ENCODE results near the gene JAK1.

JAK1 gene

DNA sequence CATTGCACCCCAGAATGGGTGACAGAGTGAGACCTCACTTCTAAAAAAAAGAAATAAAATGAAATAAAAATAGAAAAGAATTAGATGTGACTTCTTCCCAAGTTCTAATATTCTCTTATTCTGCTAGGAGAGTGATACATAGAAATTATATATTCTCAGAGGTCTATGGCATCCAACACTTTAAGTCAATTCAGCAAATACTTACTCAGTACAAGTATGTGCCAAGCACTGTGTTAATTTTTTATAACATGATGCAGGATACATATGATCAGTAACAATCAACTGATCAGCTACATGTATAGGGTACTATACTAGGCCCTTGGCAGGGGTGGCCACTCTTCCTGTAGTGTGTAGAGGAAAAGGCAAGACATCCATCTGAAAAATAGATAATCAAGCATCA is 13.0 kb upstream of the JAK1 start:
- no peak for DNase-seq

DNA sequence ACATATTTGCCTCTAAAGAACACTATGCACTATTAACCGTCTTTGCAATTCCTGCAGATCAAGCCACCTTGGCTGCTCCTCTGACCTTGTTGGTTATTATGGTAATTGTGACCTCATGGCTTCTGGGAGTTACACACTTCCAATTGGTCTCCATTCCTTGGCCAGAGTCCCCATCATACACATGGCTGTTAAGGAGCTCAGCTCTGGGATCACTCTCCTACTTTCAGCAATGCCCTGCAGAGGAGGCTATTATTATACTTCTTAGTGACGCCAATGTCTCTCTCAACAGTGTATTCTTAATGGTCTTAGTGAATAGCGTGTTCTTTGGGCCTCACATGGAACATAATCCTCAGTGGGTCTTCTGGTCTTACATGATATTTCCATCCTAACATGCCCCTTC is 10.0 kb upstream of the JAK1 start:
- DNase-seq, result no peak

DNA sequence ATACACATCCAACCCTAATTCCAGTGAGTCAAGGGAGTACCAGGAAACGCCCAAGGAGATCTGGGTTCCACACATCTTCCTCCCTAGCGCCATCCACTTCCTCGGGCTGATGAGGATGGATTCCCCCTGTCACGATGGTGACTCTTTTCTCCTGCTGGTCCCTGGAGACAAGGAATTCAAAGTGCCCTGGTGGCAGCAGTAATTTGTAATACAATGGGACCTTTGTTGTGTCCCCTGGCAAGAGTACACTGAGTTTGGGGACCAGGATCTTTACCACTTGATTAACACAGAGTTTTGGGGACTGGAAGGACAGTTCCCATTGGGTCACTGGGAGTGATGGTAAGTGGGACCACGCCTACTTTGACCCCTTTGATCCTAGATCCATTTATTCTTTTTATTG is 9.4 kb upstream of the JAK1 start:
- DNase-seq, result no peak

DNA sequence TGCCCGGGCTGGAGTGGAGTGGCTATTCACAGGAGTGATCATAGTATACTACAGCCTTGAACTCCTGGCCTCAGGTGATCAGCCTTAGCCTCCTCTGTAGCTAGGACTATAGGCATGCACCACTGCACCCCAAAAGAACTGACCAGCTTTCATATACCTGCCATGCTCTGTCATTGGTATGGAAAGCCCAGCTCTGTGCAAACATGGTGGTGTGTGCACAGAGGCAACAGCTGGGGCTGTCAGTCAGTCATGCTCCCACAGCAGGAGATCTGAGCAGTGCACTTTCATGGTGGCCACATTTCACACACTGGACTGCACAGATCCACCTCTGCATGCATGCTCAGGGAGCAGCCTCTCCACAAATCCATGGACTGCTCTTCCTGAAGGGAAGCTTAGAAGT is 8.8 kb upstream of the JAK1 start:
- DNase-seq, result no peak

DNA sequence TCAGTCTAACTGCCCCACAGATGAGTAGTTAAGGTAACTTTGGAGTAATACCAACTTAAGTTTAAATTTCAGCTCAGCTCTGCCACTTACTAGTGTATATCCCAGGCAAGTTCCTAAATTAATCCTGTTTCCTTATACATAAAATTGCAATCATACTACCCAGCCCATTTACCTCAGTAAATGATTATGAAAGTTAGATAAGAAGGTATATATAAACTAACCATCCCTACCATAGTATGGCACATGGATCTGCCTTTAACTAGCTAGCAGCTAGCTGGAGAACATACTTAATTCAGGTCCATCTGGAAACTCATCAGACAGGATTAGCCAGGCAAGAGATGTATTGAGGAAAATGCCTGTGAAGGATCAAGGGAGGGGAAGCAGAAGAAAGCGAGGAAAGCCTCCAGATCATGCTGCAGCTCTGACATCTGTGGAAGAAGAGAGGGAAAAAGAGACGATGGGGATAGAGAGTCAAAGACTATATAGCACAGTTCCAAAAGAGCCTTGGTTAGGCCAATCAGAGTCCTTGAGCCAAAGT is 8.0 kb upstream of the JAK1 start:
- no peak for DNase-seq

DNA sequence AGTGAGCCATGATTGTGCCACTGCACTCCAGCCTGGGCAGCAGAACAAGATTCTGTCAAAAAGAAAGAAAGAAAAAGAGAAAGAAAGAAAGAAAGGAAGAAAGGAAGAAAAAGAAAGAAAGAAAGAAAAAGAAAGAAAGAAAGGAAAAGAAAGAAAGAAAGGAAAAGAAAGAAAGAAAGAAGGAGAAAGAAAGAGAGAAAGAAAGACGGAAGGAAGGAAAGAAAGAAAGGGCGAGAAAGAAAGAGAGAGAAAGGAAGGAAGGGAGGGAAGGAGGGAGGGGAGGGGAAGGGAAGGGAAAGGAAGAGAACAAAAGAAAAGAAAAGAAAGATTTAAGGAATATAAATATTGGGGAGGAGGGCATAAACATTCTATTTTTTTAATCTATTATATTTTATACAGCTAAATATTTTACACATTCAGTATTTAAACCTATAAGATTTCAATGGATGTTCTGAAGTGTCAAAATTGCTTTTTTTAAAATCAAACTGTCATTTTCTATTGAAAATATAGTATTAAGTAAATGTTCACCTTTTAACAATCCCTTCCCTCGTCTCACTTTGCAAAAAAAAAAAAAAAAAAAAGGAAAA is 6.8 kb upstream of the JAK1 start:
- no peak for DNase-seq

GRCh38 chr1:64969305-64970046 is 3.1 kb upstream of the JAK1 start:
- DNase-seq, result no peak

GRCh38 chr1:64967381-64967780 is 1.0 kb upstream of the JAK1 start:
- DNase-seq, result no peak

GRCh38 chr1:64965366-64966157 is 787 bp downstream of the JAK1 start:
- DNase-seq, result peak; percentile 50

DNA sequence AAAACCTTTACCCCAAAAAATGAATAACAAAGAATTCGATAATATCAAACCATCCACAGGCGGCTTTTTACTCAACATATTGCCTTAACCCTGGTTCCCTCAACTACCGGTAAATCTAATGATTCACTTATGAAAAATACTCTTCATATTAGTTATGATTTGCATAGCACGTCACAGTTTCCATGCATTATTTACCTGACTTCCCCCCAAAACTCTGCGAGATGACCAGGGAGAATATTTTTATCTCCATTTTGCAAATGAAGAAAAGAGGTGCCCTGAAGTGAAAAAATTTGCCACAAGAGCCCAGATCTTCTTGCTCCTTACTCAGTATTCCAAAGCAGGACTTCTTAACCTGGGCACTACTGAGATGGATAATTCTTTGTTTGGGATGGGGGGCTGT is 2.9 kb downstream of the JAK1 start:
- no peak for DNase-seq

DNA sequence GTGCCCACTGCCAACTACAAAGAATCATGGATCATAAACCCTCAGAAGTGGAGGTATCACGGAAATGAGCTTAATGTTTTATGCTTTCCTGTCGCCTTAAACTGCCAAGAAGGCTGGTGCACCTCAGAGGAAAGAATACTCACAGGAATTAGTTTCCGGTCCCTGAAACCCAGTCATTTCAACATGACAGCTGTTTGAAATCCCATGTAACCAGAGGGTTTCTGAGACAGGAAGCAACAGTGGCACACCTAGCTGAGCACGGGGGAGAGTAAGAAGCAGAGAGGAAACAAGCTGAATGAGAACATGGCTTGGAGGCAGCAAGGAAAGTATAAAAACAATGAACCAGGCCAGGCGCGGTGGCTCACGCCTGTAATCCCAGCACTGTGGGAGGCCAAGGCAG is 3.9 kb downstream of the JAK1 start:
- no peak for DNase-seq

DNA sequence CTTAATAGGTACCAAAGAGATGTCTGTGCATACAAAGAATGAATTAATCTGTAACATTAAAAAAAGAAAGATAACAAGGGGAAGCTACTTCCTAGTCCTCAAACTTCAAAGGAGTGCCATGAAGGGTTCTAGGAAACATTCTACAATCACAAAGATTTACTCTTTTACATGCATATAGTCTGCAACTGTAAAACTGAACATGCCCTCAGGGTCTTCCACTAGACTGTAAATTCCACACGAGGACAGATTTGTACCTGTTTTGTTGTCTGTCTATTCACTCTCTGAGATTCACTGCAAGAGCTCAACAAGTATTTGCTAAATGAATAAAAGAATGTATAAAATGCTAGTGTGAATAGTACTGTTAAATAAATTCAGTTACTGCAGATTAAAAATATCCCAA is 4.4 kb downstream of the JAK1 start:
- no peak for DNase-seq

DNA sequence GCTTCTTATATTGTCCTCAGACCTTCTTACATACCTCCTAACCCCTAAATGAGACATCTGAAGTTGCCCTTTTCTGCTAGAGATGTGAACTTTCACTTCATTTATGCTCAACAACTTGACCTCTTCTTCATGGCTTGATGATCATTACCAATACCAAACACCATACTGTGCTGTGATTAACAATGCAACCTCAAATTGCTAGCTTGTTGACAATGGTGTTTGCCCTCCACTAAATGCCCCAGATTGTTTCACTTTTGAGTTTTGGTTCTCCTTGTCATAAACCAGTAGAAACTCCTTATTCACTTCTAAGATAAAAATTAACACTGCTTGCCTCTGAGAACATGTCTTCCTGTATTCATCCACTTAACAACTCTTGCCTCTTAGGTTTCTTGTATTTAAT is 5.6 kb downstream of the JAK1 start:
- no peak for DNase-seq

GRCh38 chr1:64959986-64960385 is 6.4 kb downstream of the JAK1 start:
- no peak for DNase-seq

GRCh38 chr1:64956733-64957441 is 9.5 kb downstream of the JAK1 start:
- DNase-seq, result no peak

DNA sequence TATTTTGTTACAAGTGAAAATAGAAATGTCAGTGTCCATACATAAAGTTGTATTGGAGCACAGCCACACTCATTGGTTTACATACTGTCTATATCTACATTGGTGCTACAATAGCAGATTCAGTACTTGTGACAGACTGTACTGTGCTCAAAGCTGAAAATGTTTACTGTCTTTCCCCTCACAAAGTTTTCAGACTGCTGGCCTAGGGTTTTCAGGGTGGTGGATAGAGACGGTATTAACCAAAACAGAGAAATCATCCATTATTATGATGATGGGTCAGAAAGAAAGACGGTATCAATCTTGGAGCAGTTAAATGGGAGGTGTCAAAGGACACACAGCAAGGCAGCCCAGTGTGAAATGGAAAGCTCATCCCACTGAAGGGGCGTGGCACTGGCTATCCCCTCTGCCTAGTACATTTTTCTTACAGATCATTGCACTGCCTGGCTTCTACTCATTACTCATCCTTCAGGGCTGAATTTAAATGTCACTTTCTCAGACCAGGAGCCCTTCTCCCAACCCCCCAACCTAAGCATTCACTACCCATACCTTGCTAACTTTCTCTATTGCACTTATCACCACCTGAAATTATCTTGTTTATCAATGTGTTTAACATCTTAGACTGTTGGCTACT is 10.2 kb downstream of the JAK1 start:
- DNase-seq, result no peak

GRCh38 chr1:64955097-64956009 is 11.0 kb downstream of the JAK1 start:
- DNase-seq, result no peak

DNA sequence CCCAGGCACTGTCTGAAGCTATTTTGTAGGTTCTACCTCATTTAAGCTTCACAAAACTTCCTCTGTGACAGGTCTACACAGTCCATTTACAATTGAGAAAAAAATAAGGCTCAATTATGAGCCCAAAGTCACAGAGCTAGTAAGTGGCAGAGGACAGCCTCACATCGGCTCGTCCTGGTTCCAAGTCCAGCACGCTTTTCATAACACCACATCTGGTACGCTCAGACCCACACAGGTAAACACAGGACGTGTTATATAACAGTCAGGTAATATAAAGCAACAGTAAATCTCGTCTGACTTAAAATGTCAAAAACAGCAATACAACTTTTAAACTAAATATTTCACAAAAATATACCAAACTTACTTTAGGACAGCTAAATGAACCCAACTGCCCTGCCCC is 13.1 kb downstream of the JAK1 start:
- no peak for DNase-seq

DNA sequence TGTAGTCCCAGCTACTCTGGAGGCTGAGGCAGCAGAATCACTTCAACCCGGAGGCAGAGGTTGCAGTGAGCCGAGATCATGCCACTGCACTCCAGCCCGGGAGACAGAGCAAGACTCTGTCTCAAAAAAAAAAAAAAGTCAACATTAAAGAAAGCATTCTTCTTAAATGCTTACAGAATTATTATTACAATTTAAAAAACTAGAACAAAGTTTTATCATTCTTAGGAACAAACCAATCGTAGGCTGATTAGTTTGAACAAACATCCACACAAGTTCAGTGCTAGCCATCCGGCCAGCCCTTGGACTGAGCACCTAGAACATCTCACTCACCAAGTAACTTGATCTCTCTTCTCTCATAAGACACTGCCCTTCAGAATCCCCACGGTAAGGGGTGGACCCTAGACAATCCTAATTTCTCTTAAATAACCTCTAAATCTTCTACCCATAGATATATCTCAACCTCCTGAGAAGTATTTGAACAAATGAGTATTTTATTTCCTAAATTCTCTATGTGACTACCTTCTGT is 16.0 kb downstream of the JAK1 start:
- DNase-seq, result no peak

DNA sequence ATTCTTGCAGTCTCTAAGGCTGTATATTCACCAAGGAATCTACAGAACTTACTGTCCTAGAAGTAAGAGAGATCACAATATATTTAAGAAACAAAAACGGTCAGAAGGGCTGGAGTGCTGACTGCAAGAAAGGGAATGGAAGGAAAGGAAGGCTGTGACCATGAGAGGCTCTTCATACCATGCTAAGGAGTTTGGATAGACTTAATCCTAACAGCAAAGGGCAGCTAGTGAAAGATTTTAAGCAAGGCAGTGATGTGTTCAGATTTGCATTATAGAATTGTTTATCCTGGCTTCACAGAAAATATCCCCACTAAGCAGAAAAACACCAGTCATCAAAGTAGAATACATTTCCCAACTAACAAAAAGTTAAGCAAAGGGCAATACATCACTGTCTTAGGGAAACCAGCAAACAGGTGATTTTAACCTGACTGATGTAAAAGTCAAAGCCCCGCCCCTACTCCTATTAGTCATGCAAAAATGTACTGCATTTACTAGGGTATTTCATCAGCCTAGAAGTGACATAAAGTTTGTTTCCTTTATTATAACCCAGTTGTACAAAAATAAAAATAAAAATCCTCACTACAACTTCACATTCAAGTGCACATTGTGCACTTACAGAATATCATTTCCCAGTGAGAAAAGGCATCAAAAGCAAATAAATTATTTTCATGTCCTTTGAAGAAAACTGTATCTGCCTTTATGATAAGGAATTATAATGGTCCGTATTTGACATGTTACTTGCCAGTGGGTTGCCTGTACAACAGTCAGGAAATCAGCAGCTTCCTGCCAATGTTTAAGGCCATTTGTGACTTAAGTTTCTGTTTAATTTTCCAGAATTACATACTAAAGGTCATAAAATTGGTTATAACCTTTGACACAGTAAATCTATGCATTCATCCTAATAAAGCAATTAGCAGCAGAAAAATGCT is 17.2 kb downstream of the JAK1 start:
- DNase-seq, result no peak
